HepG2 (cell line): ENCODE measurements around the gene AKAP1. TPM values are rescaled to one million over a fixed set of nuclear protein-coding genes. Genes with fewer than 3 reads are reported as not detected.

Source experiments
- ELK4 ChIP-seq: sonication (generic); formaldehyde crosslinking; IDR thresholded peaks from 2 replicates; pipeline ENCODE4 v1.9.0; 2021; ENCODE audit warnings: missing genetic modification reagents, borderline replicate concordance
- GLI4 ChIP-seq: sonication (generic); formaldehyde crosslinking; IDR thresholded peaks from 2 replicates; pipeline ENCODE4 v1.5.1; 2020; ENCODE audit warnings: missing genetic modification reagents, mild to moderate bottlenecking, moderate library complexity, borderline replicate concordance
- HMG20A ChIP-seq: IDR thresholded peaks from 2 replicates; pipeline ENCODE4 v1.6.1; 2016; ENCODE audit warnings: borderline replicate concordance
- MED1 ChIP-seq: sonication (generic); formaldehyde crosslinking; IDR thresholded peaks from 2 replicates; pipeline ENCODE4 v1.4.0; 2020; ENCODE audit warnings: missing genetic modification reagents
- NFKBIZ ChIP-seq: IDR thresholded peaks from 2 replicates; pipeline ENCODE4 v1.6.1; 2018; ENCODE audit warnings: missing genetic modification reagents, missing compliant biosample characterization
- POGZ ChIP-seq: sonication (generic); formaldehyde crosslinking; IDR thresholded peaks from 2 replicates; pipeline ENCODE4 v1.4.0; 2020; ENCODE audit warnings: mild to moderate bottlenecking, missing genetic modification reagents
- POLR2G ChIP-seq: fragments of 200-400 bp; formaldehyde crosslinking; IDR thresholded peaks from 2 replicates; pipeline ENCODE4 v1.6.1; 2018; ENCODE audit warnings: mild to moderate bottlenecking, low read depth, low read length, moderate library complexity
- PPARG ChIP-seq: conservative IDR thresholded peaks from 2 replicates; pipeline ENCODE4 v1.6.1; 2016; ENCODE audit warnings: missing biosample characterization, missing genetic modification reagents
- SMAD1 ChIP-seq: sonication (generic); formaldehyde crosslinking; IDR thresholded peaks from 2 replicates; pipeline ENCODE4 v1.4.0; 2020; ENCODE audit warnings: missing genetic modification reagents, low read depth, mild to moderate bottlenecking, borderline replicate concordance
- SOX6 ChIP-seq, 2 experiments: fragments of 450-650 bp in 1 of 2; sonication (generic) in 1 of 2; formaldehyde crosslinking in 1 of 2; IDR thresholded peaks; 2 replicates each; pipeline versions ENCODE4 v1.4.0 to v1.6.1; 2017 to 2020; ENCODE audit warnings: antibody characterized with exemption in 1 of 2, mild to moderate bottlenecking in 1 of 2, missing genetic modification reagents in 1 of 2
- ZNF20 ChIP-seq: sonication (generic); formaldehyde crosslinking; IDR thresholded peaks from 2 replicates; pipeline ENCODE4 v1.4.0; 2020; ENCODE audit warnings: mild to moderate bottlenecking, moderate library complexity, missing genetic modification reagents
- ZNF496 ChIP-seq: sonication (generic); formaldehyde crosslinking; IDR thresholded peaks from 2 replicates; pipeline ENCODE4 v1.8.1; 2023; ENCODE audit warnings: mild to moderate bottlenecking, moderate library complexity, missing genetic modification reagents; ENCODE audit not compliant: insufficient replicate concordance
- ZNF558 ChIP-seq: sonication (generic); formaldehyde crosslinking; IDR thresholded peaks from 2 replicates; pipeline ENCODE4 v1.9.0; 2022; ENCODE audit warnings: mild to moderate bottlenecking, missing genetic modification reagents, borderline replicate concordance
- ZNF607 ChIP-seq: sonication (generic); formaldehyde crosslinking; IDR thresholded peaks from 2 replicates; pipeline ENCODE4 v1.5.1; 2020; ENCODE audit warnings: missing genetic modification reagents, mild to moderate bottlenecking, borderline replicate concordance
- ZNF747 ChIP-seq: sonication (generic); formaldehyde crosslinking; IDR thresholded peaks from 2 replicates; pipeline ENCODE4 v1.8.1; 2023; ENCODE audit warnings: missing genetic modification reagents, mild to moderate bottlenecking, borderline replicate concordance
- ZNF878 ChIP-seq: sonication (generic); formaldehyde crosslinking; IDR thresholded peaks from 2 replicates; pipeline ENCODE4 v1.8.1; 2023; ENCODE audit warnings: mild to moderate bottlenecking, missing genetic modification reagents, moderate library complexity
- polyA plus RNA-seq, 8 experiments: library from polyadenylated mRNA; depleted of rRNA in 3 of 8; stranded (reverse) in 7 of 8; unstranded in 1 of 8; fragments of >200 nt; fragmentation: Illumina TruSeq in 4 of 8; extraction: Trizol in 4 of 8; gene quantifications; 2 replicates each; pipeline versions ENCODE4 v1.2.1 to v1.2.3, GENCODE V29; 2011 to 2016; ENCODE audit warnings: low read depth in 4 of 8, missing spikeins in 1 of 8, mixed read lengths in 1 of 8; ENCODE audit not compliant: insufficient read depth in 1 of 8
- total RNA-seq, 5 experiments: library from RNA; depleted of rRNA; stranded (reverse); fragments of >200 nt; fragmentation: Illumina TruSeq; extraction: Trizol; gene quantifications; 2 replicates each; pipeline ENCODE4 v1.2.3, GENCODE V29; 2016; ENCODE audit warnings: low read depth in 1 of 5
- TF ChIP-seq, protein P1 (sequence below), 2 experiments: IDR thresholded peaks; 2 replicates each; pipeline ENCODE4 v1.6.1; 2011 to 2012; ENCODE audit warnings: low read length in 2 of 2, borderline replicate concordance in 1 of 2, low read depth in 1 of 2, mild to moderate bottlenecking in 1 of 2, moderate library complexity in 1 of 2
- TF ChIP-seq, protein P2 (sequence below), 2 experiments: sonication (generic) in 1 of 2; formaldehyde crosslinking in 1 of 2; IDR thresholded peaks; 2 replicates each; pipeline versions ENCODE4 v1.4.0 to v1.6.1; 2016 to 2020; ENCODE audit warnings: borderline replicate concordance in 1 of 2, low read depth in 1 of 2, mild to moderate bottlenecking in 1 of 2, missing genetic modification reagents in 1 of 2

The AKAP1 gene
- total and polyA plus RNA-seq, 2 of the 13 experiments (the other 11 are each of a cell fraction or from before 2014, with no cell fraction given) = 101 to 131 TPM

- peak; percentile 97 for TF ChIP-seq ZNF878 (CRISPR knock-in tag)
- TF ChIP-seq ELK4 (CRISPR knock-in tag) = 0 out of 2 replicates have a peak, but pooled peaks have one; percentile 33
- TF ChIP-seq POLR2G = peak; percentile 79
- TF ChIP-seq MED1 (CRISPR knock-in tag) = peak; percentile 93
- TF ChIP-seq ZNF747 (CRISPR knock-in tag) = peak; percentile 97
- TF ChIP-seq SOX6 (IDR thresholded peaks at IDR 0.05) = no peak
- TF ChIP-seq SOX6 (CRISPR knock-in tag; IDR thresholded peaks at IDR 0.05) = peak; percentile 90
- peak; percentile 46 for TF ChIP-seq ZNF558 (CRISPR knock-in tag)
- peak; percentile 91 for TF ChIP-seq ZNF607 (CRISPR knock-in tag)
- peak; percentile 85; the same call in 1 of the 2 replicates for TF ChIP-seq NFKBIZ (CRISPR knock-in tag)
- TF ChIP-seq PPARG (CRISPR knock-in tag) = peak; percentile 87
- TF ChIP-seq, protein P1, sequence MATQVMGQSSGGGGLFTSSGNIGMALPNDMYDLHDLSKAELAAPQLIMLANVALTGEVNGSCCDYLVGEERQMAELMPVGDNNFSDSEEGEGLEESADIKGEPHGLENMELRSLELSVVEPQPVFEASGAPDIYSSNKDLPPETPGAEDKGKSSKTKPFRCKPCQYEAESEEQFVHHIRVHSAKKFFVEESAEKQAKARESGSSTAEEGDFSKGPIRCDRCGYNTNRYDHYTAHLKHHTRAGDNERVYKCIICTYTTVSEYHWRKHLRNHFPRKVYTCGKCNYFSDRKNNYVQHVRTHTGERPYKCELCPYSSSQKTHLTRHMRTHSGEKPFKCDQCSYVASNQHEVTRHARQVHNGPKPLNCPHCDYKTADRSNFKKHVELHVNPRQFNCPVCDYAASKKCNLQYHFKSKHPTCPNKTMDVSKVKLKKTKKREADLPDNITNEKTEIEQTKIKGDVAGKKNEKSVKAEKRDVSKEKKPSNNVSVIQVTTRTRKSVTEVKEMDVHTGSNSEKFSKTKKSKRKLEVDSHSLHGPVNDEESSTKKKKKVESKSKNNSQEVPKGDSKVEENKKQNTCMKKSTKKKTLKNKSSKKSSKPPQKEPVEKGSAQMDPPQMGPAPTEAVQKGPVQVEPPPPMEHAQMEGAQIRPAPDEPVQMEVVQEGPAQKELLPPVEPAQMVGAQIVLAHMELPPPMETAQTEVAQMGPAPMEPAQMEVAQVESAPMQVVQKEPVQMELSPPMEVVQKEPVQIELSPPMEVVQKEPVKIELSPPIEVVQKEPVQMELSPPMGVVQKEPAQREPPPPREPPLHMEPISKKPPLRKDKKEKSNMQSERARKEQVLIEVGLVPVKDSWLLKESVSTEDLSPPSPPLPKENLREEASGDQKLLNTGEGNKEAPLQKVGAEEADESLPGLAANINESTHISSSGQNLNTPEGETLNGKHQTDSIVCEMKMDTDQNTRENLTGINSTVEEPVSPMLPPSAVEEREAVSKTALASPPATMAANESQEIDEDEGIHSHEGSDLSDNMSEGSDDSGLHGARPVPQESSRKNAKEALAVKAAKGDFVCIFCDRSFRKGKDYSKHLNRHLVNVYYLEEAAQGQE (IDR thresholded peaks at IDR 0.05; ENCODE audit: borderline replicate concordance in 1 of 2, low read depth in 1 of 2, low read length in 2 of 2) = peak in 1 of 2 experiments; percentile 56; a peak in 1 of 4 replicates
- TF ChIP-seq POGZ = peak; percentile 92
- no peak for TF ChIP-seq ZNF496 (CRISPR knock-in tag)
- no peak for TF ChIP-seq GLI4 (CRISPR knock-in tag)
- peak; percentile 84; the same call in 1 of the 2 replicates for TF ChIP-seq HMG20A
- TF ChIP-seq ZNF20 (CRISPR knock-in tag) = peak; percentile 92
- no peak; the same call in 1 of the 2 replicates for TF ChIP-seq SMAD1 (CRISPR knock-in tag)
- TF ChIP-seq, protein P2, sequence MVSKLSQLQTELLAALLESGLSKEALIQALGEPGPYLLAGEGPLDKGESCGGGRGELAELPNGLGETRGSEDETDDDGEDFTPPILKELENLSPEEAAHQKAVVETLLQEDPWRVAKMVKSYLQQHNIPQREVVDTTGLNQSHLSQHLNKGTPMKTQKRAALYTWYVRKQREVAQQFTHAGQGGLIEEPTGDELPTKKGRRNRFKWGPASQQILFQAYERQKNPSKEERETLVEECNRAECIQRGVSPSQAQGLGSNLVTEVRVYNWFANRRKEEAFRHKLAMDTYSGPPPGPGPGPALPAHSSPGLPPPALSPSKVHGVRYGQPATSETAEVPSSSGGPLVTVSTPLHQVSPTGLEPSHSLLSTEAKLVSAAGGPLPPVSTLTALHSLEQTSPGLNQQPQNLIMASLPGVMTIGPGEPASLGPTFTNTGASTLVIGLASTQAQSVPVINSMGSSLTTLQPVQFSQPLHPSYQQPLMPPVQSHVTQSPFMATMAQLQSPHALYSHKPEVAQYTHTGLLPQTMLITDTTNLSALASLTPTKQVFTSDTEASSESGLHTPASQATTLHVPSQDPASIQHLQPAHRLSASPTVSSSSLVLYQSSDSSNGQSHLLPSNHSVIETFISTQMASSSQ (IDR thresholded peaks at IDR 0.05; ENCODE audit: low read depth) = no peak
- TF ChIP-seq, protein P2 (CRISPR knock-in tag; IDR thresholded peaks at IDR 0.05; ENCODE audit: borderline replicate concordance) = peak; percentile 72; the same call in 1 of the 2 replicates
These were observed 512 bp downstream of the AKAP1 start (continued) for GRCh38 chr17:57085448-57086068.
